GM12878 (cell line): ENCODE results near the gene HSD17B4. TPM values are rescaled to one million over a fixed set of nuclear protein-coding genes. Genes with fewer than 3 reads are reported as not detected.

Experiments
- ATAC-seq: fragments of 200-7000 bp; cut with Tn5 transposase; 3 replicates; pipeline ENCODE4 v1.9.1; 2020; ENCODE audit warnings: mild to moderate bottlenecking, moderate library complexity
- BruUV-seq: library from RNA; stranded (reverse); fragments of 400-500 nt; replicated peaks from 2 replicates; lab custom pipeline; 2021; lab: Mats Ljungman, UMichigan
- CTCF ChIA-PET: fragments of 300-600 bp; sonication (Branson Sonifier 250); formaldehyde crosslinking; extraction: SDS; loops from one replicate; lab custom pipeline; 2021; ENCODE audit warnings: inconsistent platforms; lab: Yijun Ruan, JAX
- POLR2A ChIA-PET: fragments of 350-600 bp; formaldehyde crosslinking; extraction: SDS; loops from one replicate; lab custom pipeline; 2021; ENCODE audit warnings: inconsistent platforms; lab: Charles Lee
- RAD21 ChIA-PET: fragments of 300-600 bp; sonication (Branson Sonifier 250); formaldehyde crosslinking; loops from one replicate; lab custom pipeline; 2023; ENCODE audit warnings: antibody characterized with exemption; ENCODE audit not compliant: unreplicated experiment; lab: Charles Lee
- SMC1A ChIA-PET: fragments of 300-600 bp; sonication (Branson Sonifier 250); formaldehyde crosslinking; loops from one replicate; lab custom pipeline; 2023; ENCODE audit not compliant: unreplicated experiment, uncharacterized antibody; lab: Charles Lee
- DNase-seq: peaks from one replicate; pipeline ENCODE4 v3.0.0-alpha.2; 2011; ENCODE audit warnings: low read depth, low spot score
- FAIRE-seq: peaks from 3 replicates; lab custom pipeline; 2011; peaks lifted over from hg19 to GRCh38; lab: Jason Lieb, UNC
- H2AFZ ChIP-seq: 2 replicates; pipeline ENCODE4 v1.6.0; 2011; ENCODE audit warnings: low read depth, low read length, control low read depth; ENCODE audit not compliant: control insufficient read depth
- H3K27ac ChIP-seq: 2 replicates; pipeline ENCODE4 v1.5.1; 2011; ENCODE audit warnings: control low read depth; ENCODE audit not compliant: control insufficient read depth, insufficient read depth
- H3K27me3 ChIP-seq, 2 experiments: replicated peaks in 1 of 2; 2 replicates each; pipeline versions ENCODE4 v1.6.0 to v1.6.1; 2011; ENCODE audit warnings: low read length in 1 of 2; ENCODE audit not compliant: control insufficient read depth in 2 of 2, insufficient read depth in 2 of 2
- H3K36me3 ChIP-seq, 2 experiments: 2 replicates each; pipeline ENCODE4 v1.5.1; 2011; ENCODE audit warnings: low read length in 1 of 2; ENCODE audit not compliant: control insufficient read depth in 2 of 2, insufficient read depth in 2 of 2
- H3K4me1 ChIP-seq: 2 replicates; pipeline ENCODE4 v1.6.1; 2011; ENCODE audit warnings: mild to moderate bottlenecking, low read length, moderate library complexity, mixed read lengths; ENCODE audit not compliant: control insufficient read depth, insufficient read depth
- H3K4me2 ChIP-seq: 2 replicates; pipeline ENCODE4 v1.6.0; 2011; ENCODE audit warnings: control low read depth; ENCODE audit not compliant: control insufficient read depth, insufficient read depth
- H3K4me3 ChIP-seq: fragments of 200-600 bp; sonication (generic); 2 replicates; pipeline ENCODE4 v1.5.1; 2016
- H3K79me2 ChIP-seq: 2 replicates; pipeline ENCODE4 v1.6.0; 2011; ENCODE audit warnings: low read length; ENCODE audit not compliant: control insufficient read depth, insufficient read depth
- H3K9ac ChIP-seq: 2 replicates; pipeline ENCODE4 v1.8.0; 2011; ENCODE audit warnings: low read length, control low read depth, mixed read lengths; ENCODE audit not compliant: control insufficient read depth, insufficient read depth
- H3K9me3 ChIP-seq: replicated peaks from 3 replicates; pipeline ENCODE4 v1.5.1; 2011; ENCODE audit warnings: mild to moderate bottlenecking, low read length; ENCODE audit not compliant: control insufficient read depth, insufficient read depth
- H4K20me1 ChIP-seq: 2 replicates; pipeline ENCODE4 v1.6.0; 2011; ENCODE audit not compliant: control insufficient read depth, insufficient read depth
- BACH1 ChIP-seq: fragments of 450-650 bp; IDR thresholded peaks from 2 replicates; pipeline ENCODE4 v1.6.1; 2017; ENCODE audit warnings: mild to moderate bottlenecking, borderline replicate concordance
- BCL3 ChIP-seq: IDR thresholded peaks from 2 replicates; pipeline ENCODE4 v1.6.1; 2011; ENCODE audit warnings: borderline replicate concordance, low read depth, mild to moderate bottlenecking, moderate library complexity, low read length; ENCODE audit not compliant: insufficient read depth, poor library complexity, severe bottlenecking
- HCFC1 ChIP-seq: fragments of 150-350 bp; IDR thresholded peaks from 2 replicates; pipeline ENCODE4 v1.6.1; 2014; ENCODE audit warnings: low read length
- IRF5 ChIP-seq: fragments of 450-650 bp; IDR thresholded peaks from 2 replicates; pipeline ENCODE4 v1.6.1; 2017; ENCODE audit warnings: borderline replicate concordance
- JUND ChIP-seq: IDR thresholded peaks from 2 replicates; pipeline ENCODE4 v1.6.1; 2012; ENCODE audit warnings: low read depth, mild to moderate bottlenecking, low read length, improper control_type of control experiment, moderate library complexity
- PKNOX1 ChIP-seq: fragments of 450-650 bp; IDR thresholded peaks from 2 replicates; pipeline ENCODE4 v1.6.1; 2016; ENCODE audit warnings: mild to moderate bottlenecking
- POLR2AphosphoS2 ChIP-seq: IDR thresholded peaks from 2 replicates; pipeline ENCODE4 v1.6.1; 2011; ENCODE audit warnings: low read depth, mild to moderate bottlenecking, low read length, improper control_type of control experiment, moderate library complexity
- SPI1 ChIP-seq: IDR thresholded peaks from 2 replicates; pipeline ENCODE4 v1.6.1; 2011; ENCODE audit warnings: low read depth, mild to moderate bottlenecking, low read length, moderate library complexity, borderline replicate concordance; ENCODE audit not compliant: insufficient read depth
- ZNF24 ChIP-seq: fragments of 450-650 bp; IDR thresholded peaks from 2 replicates; pipeline ENCODE4 v1.6.1; 2017; ENCODE audit warnings: antibody characterized with exemption, mild to moderate bottlenecking
- WGBS: methylation state at CpG from one replicate; pipeline ENCODE4 v1.1.6; 2016; ENCODE audit warnings: low lambda C conversion rate; ENCODE audit not compliant: insufficient replicate concordance, insufficient coverage; ENCODE audit errors: missing lambda C conversion rate; 5-methylcytosine and 5-hydroxymethylcytosine counted together
- in situ Hi-C: fragments of 300-500 bp; cut with MboI; formaldehyde crosslinking; loops from 9 replicates; pipeline ENCODE4 v1.14.3; 2018; ENCODE audit warnings: mixed read lengths
- intact Hi-C: fragments of 100-400 bp; cut with micrococcal nuclease; formaldehyde crosslinking; loops from one replicate; pipeline ENCODE4 v1.14.2; 2022; ENCODE audit not compliant: unreplicated experiment
- polyA plus RNA-seq, 11 experiments: library from polyadenylated mRNA; depleted of rRNA in 4 of 11; unstranded in 6 of 11; stranded (reverse) in 5 of 11; fragments of >200 nt; fragmentation: Nextera tagmentation in 4 of 11; fragmentation: Illumina TruSeq in 1 of 11; extraction: Ambion mirVana in 4 of 11; extraction: Trizol in 1 of 11; gene quantifications; 1 replicate in 1 of 11; 2 replicates in 10 of 11; pipeline versions ENCODE4 v1.2.1 to v1.2.3, GENCODE V29; 2011 to 2016; ENCODE audit warnings: inconsistent platforms in 2 of 11, missing spikeins in 2 of 11, low read depth in 1 of 11
- total RNA-seq, 4 experiments: library from RNA; depleted of rRNA in 3 of 4; stranded (reverse); fragments of >200 nt in 3 of 4; fragmentation: Illumina TruSeq in 1 of 4; extraction: Trizol in 1 of 4; gene quantifications; 2 replicates each; pipeline versions ENCODE4 v1.2.1 to v1.2.3, GENCODE V29; 2013 to 2021

HSD17B4 gene
- total and polyA plus RNA-seq, 10 of the 15 experiments (the other 5 are each of a cell fraction or from before 2014, with no cell fraction given): 38.6 to 125 (median 93.0) TPM

GRCh38 chr5:119426057-119426456, 26.2 kb upstream of the HSD17B4 start:
- no peaks in the 10 kb centered on the region for H4K20me1 ChIP-seq
- ATAC-seq (no peak), FAIRE-seq (no peak), DNase-seq (no peak)
- H3K9ac ChIP-seq: no peak overlapping the region
- WGBS: 95% methylated on average over 3 of the region's 3 CpGs
- RAD21 ChIA-PET: no interaction called here
- TF ChIP-seq IRF5: no peak
- no peak for TF ChIP-seq ZNF24
- TF ChIP-seq JUND: no peak
- TF ChIP-seq BACH1: no peak
- no peak for TF ChIP-seq HCFC1
- no peak for TF ChIP-seq SPI1
- TF ChIP-seq BCL3: no peak
- no peak for TF ChIP-seq PKNOX1
- no peak for TF ChIP-seq POLR2AphosphoS2
- H3K27me3 ChIP-seq: no peaks in the 10 kb centered on the region
- H3K9me3 ChIP-seq: no peaks in the 10 kb centered on the region; the same call in 2 of the 3 replicates
- SMC1A ChIA-PET: interaction anchor here (0.6 to 1.4 kb wide), 2 partner anchors 19 to 35 kb away, joined by 3 read pairs; no protein-coding TSS in a partner anchor
- H3K27ac ChIP-seq: no peak overlapping the region
- H3K36me3 ChIP-seq: no peaks in the 10 kb centered on the region
- POLR2A ChIA-PET: no interaction called here
- no peak overlapping the region for H3K4me2 ChIP-seq
- H3K4me3 ChIP-seq: no peak overlapping the region
- H3K4me1 ChIP-seq: no peaks in the 10 kb centered on the region
- no peaks in the 10 kb centered on the region for H3K79me2 ChIP-seq
- CTCF ChIA-PET: interaction anchor here (1.4 kb wide), 1 partner anchor 14 kb away, joined by 3 read pairs; no protein-coding TSS in a partner anchor
- no TSS peak for BruUV-seq
- intact Hi-C loops: no loop called here
- no peak overlapping the region for H2AFZ ChIP-seq
- in situ Hi-C loops: no loop called here
